NB4 (cell line): ENCODE measurements around the gene CTDP1.

Source experiments
- MYC ChIP-seq: IDR thresholded peaks from 2 replicates; pipeline ENCODE4 v1.6.1; 2011; ENCODE audit warnings: low read depth, low read length
- POLR2A ChIP-seq: IDR thresholded peaks from 2 replicates; pipeline ENCODE4 v1.6.1; 2011; ENCODE audit warnings: mild to moderate bottlenecking; ENCODE audit not compliant: insufficient read length; ENCODE audit errors: extremely low read depth
- TF ChIP-seq, protein P1 (sequence below): IDR thresholded peaks from one replicate; pipeline ENCODE4 v1.5.1; 2012; ENCODE audit warnings: low read depth, low read length
- TF ChIP-seq, protein P2 (sequence below): IDR thresholded peaks from 2 replicates; pipeline ENCODE4 v1.6.1; 2011; ENCODE audit warnings: low read depth, low read length

DNA sequence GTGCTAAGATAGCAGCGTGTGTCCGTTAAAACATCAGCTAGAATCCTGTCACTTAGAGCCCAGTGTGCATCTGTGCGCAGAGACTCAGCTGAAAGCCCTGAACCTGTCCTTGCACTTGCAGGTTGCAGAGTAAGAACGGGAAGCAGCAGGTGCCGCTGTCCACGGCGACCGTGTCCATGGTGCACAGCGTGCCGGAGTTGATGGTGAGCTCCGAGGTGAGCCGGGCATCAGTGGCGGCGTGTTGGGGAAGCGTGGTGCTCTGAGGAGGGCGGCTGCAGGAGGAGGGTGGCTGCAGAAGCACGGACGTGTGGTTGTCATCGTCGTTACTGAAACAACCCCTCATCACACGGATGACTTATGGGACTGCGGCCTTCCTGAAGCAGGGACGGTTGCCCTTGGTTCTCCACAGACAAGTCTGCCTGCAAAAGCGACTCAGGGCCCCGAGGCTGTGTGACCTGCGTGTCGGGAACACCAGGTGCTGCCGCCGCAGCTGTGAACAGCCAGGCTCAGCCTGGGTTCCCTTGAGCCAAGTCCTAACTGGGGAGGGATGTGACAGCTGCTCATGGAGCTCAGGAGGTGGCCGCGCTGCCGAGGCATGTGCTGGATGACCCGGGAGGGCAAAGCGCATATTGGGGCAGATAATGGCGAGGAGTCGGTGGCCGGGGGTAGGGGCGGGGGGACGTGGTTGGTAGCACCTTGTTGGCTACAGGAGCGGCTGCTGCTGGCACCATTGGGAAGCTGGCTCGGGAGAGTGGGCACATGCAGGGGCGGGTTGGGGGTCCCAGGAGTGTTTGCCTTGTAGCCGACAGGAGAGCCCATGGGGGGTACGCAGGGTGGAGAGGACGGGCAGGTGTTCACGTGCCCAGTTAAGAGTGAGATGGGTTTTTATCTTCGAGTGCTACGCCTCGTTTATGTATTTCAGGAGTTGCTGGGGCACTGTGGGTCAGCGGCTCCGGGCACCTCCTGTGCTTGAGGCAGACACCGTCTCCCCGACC lies 16.6 kb downstream of the CTDP1 start:
- TF ChIP-seq, protein P1, sequence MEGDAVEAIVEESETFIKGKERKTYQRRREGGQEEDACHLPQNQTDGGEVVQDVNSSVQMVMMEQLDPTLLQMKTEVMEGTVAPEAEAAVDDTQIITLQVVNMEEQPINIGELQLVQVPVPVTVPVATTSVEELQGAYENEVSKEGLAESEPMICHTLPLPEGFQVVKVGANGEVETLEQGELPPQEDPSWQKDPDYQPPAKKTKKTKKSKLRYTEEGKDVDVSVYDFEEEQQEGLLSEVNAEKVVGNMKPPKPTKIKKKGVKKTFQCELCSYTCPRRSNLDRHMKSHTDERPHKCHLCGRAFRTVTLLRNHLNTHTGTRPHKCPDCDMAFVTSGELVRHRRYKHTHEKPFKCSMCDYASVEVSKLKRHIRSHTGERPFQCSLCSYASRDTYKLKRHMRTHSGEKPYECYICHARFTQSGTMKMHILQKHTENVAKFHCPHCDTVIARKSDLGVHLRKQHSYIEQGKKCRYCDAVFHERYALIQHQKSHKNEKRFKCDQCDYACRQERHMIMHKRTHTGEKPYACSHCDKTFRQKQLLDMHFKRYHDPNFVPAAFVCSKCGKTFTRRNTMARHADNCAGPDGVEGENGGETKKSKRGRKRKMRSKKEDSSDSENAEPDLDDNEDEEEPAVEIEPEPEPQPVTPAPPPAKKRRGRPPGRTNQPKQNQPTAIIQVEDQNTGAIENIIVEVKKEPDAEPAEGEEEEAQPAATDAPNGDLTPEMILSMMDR: no peak
- TF ChIP-seq POLR2A (no peak), MYC (no peak)
- TF ChIP-seq, protein P2, sequence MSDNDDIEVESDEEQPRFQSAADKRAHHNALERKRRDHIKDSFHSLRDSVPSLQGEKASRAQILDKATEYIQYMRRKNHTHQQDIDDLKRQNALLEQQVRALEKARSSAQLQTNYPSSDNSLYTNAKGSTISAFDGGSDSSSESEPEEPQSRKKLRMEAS: no peak
